Upper lobe of right lung (tissue), 1 donor: Measurements from ENCODE around the gene OSBPL9. TPM values are rescaled to one million over a fixed set of nuclear protein-coding genes. Genes with fewer than 3 reads are reported as not detected.

Source experiments
- ATAC-seq: fragments of 200-7000 bp; cut with Tn5 transposase; one replicate; pipeline ENCODE4 v1.9.1; 2020; ENCODE audit warnings: mild to moderate bottlenecking, moderate library complexity
- DNase-seq: peaks from one replicate; pipeline ENCODE4 v3.0.0-alpha.2; 2020
- H3K27ac ChIP-seq: fragments of 200-600 bp; one replicate; pipeline ENCODE4 v1.8.0; 2022
- H3K27me3 ChIP-seq: fragments of 200-600 bp; one replicate; pipeline ENCODE4 v1.8.0; 2022; ENCODE audit warnings: mild to moderate bottlenecking
- H3K36me3 ChIP-seq: fragments of 200-600 bp; one replicate; pipeline ENCODE4 v1.8.0; 2022
- H3K4me1 ChIP-seq: fragments of 200-600 bp; one replicate; pipeline ENCODE4 v1.8.0; 2022
- H3K4me3 ChIP-seq: fragments of 200-600 bp; one replicate; pipeline ENCODE4 v1.8.0; 2022; ENCODE audit warnings: mild to moderate bottlenecking
- H3K9me3 ChIP-seq: fragments of 200-600 bp; one replicate; pipeline ENCODE4 v1.8.0; 2022
- CTCF ChIP-seq: fragments of 200-600 bp; IDR thresholded peaks from one replicate; pipeline ENCODE4 v1.8.0; 2022; ENCODE audit warnings: antibody characterized with exemption
- intact Hi-C: fragments of 100-400 bp; cut with DNase I; formaldehyde crosslinking; loops from one replicate; pipeline ENCODE4 v1.11.0; 2022
- total RNA-seq: library from RNA; stranded (reverse); fragmentation: NEBNext Ultra II Directional; extraction: Animal tissue kit (Norgen Biotek cat#: 25700); gene quantifications from one replicate; pipeline ENCODE4 v1.2.1, GENCODE V29; 2021
- donor health status: DM: no; HTN: yes; CAD: no; lungs with severe emphysema.

Gene OSBPL9
- total RNA-seq, 1 donor from 2014 or later: 72.7 TPM

GRCh38 chr1:51576923-51577322 is 40.0 kb upstream of the OSBPL9 start:
- H3K27me3 ChIP-seq: no peaks in the 10 kb centered on the region
- intact Hi-C loops: no loop called here
- no peaks in the 10 kb centered on the region for H3K4me1 ChIP-seq
- H3K4me3 ChIP-seq: no peak overlapping the region
- DNase-seq (no peak), ATAC-seq (peak; percentile 46)
- no peak for TF ChIP-seq CTCF
- no peak overlapping the region for H3K27ac ChIP-seq
- no peaks in the 10 kb centered on the region for H3K36me3 ChIP-seq
- no peaks in the 10 kb centered on the region for H3K9me3 ChIP-seq

GRCh38 chr1:51578383-51579109 is 38.3 kb upstream of the OSBPL9 start:
- H3K4me1 ChIP-seq: no peaks in the 10 kb centered on the region
- ATAC-seq: peak; percentile 82
- H3K27me3 ChIP-seq: no peaks in the 10 kb centered on the region
- no peak overlapping the region for H3K27ac ChIP-seq
- DNase-seq: no peak
- H3K4me3 ChIP-seq: no peak overlapping the region
- no peak for TF ChIP-seq CTCF
- intact Hi-C loops: no loop called here
- no peaks in the 10 kb centered on the region for H3K9me3 ChIP-seq
- H3K36me3 ChIP-seq: no peaks in the 10 kb centered on the region

GRCh38 chr1:51581238-51581637 is 35.7 kb upstream of the OSBPL9 start:
- TF ChIP-seq CTCF: no peak
- intact Hi-C loops: no loop called here
- no peaks in the 10 kb centered on the region for H3K9me3 ChIP-seq
- H3K27me3 ChIP-seq: no peaks in the 10 kb centered on the region
- no peak for ATAC-seq
- no peak for DNase-seq
- no peak overlapping the region for H3K4me3 ChIP-seq
- H3K4me1 ChIP-seq: no peaks in the 10 kb centered on the region
- H3K36me3 ChIP-seq: no peaks in the 10 kb centered on the region
- H3K27ac ChIP-seq: no peak overlapping the region

GRCh38 chr1:51583532-51583931 is 33.4 kb upstream of the OSBPL9 start:
- no peaks in the 10 kb centered on the region for H3K9me3 ChIP-seq
- no peak for TF ChIP-seq CTCF
- H3K4me3 ChIP-seq: no peak overlapping the region
- intact Hi-C loops: no loop called here
- H3K27me3 ChIP-seq: no peaks in the 10 kb centered on the region
- DNase-seq (peak; percentile 63), ATAC-seq (peak; percentile 85)
- no peak overlapping the region for H3K27ac ChIP-seq
- H3K4me1 ChIP-seq: no peaks in the 10 kb centered on the region
- H3K36me3 ChIP-seq: no peaks in the 10 kb centered on the region

GRCh38 chr1:51584021-51584420 is 32.9 kb upstream of the OSBPL9 start:
- Histone ChIP-seq H3K4me3 (no peak overlapping the region), H3K9me3 (no peaks in the 10 kb centered on the region), H3K27me3 (no peaks in the 10 kb centered on the region), H3K27ac (no peak overlapping the region), H3K36me3 (no peaks in the 10 kb centered on the region), H3K4me1 (no peaks in the 10 kb centered on the region)
- intact Hi-C loops: no loop called here
- ATAC-seq: no peak
- TF ChIP-seq CTCF: no peak
- no peak for DNase-seq

GRCh38 chr1:51592711-51593110 is 24.2 kb upstream of the OSBPL9 start:
- DNase-seq: no peak
- Histone ChIP-seq H3K9me3 (no peaks in the 10 kb centered on the region), H3K4me3 (no peak overlapping the region), H3K4me1 (no peaks in the 10 kb centered on the region), H3K36me3 (no peaks in the 10 kb centered on the region), H3K27ac (no peak overlapping the region), H3K27me3 (no peaks in the 10 kb centered on the region)
- ATAC-seq: no peak
- TF ChIP-seq CTCF: no peak
- intact Hi-C loops: no loop called here
